NCI-H748 treated with DMSO at 0.1 percent for 48 hours (cell line): ENCODE measurements around the gene TAPBPL.

Experiments used
- DNase-seq: peaks from one replicate; lab custom pipeline; 2025; lab: John Stamatoyannopoulos, UW

Gene TAPBPL

GRCh38 chr12:6435961-6436715 lies 15.7 kb upstream of the TAPBPL start:
- DNase-seq, result no peak

- DNase-seq, result no peak
These were observed 14.3 kb upstream of the TAPBPL start for GRCh38 chr12:6437586-6437985.

GRCh38 chr12:6438345-6438744 lies 13.5 kb upstream of the TAPBPL start:
- DNase-seq, result no peak

- DNase-seq, result no peak
These were observed 11.5 kb upstream of the TAPBPL start for GRCh38 chr12:6440391-6440790.

- no peak for DNase-seq
These were observed 9.0 kb upstream of the TAPBPL start for GRCh38 chr12:6442836-6443235.

- no peak for DNase-seq
These were observed 8.4 kb upstream of the TAPBPL start for GRCh38 chr12:6443361-6443983.

- DNase-seq, result no peak
These were observed 7.8 kb upstream of the TAPBPL start for GRCh38 chr12:6444031-6444430.

GRCh38 chr12:6444704-6445688 lies 6.8 kb upstream of the TAPBPL start, which contains the start of gene CD27:
TSS of gene CD27 (plus strand) at chr12:6444955. CDS start at chr12:6445096, 141 bp downstream.
- DNase-seq, result no peak

- no peak for DNase-seq
These were observed 1.6 kb upstream of the TAPBPL start for GRCh38 chr12:6450091-6450868.

- DNase-seq, result no peak
These were observed 934 bp upstream of the TAPBPL start for GRCh38 chr12:6450869-6451347.

GRCh38 chr12:6452245-6452943 lies 552 bp downstream of the TAPBPL start:
- DNase-seq, result no peak

GRCh38 chr12:6452944-6453630 lies 1.2 kb downstream of the TAPBPL start:
- no peak for DNase-seq

- no peak for DNase-seq
These were observed 5.5 kb downstream of the TAPBPL start for GRCh38 chr12:6457220-6457945.

GRCh38 chr12:6458281-6459003 lies 6.6 kb downstream of the TAPBPL start:
- no peak for DNase-seq

- no peak for DNase-seq
These were observed 7.1 kb downstream of the TAPBPL start for GRCh38 chr12:6459004-6459337.

GRCh38 chr12:6460751-6461371 lies 9.0 kb downstream of the TAPBPL start:
- no peak for DNase-seq

- no peak for DNase-seq
These were observed 9.8 kb downstream of the TAPBPL start for GRCh38 chr12:6461401-6462233.
